ENCODE measurements around the gene GLIS1. TPM values are rescaled to one million over a fixed set of nuclear protein-coding genes. Genes with fewer than 3 reads are reported as not detected.

Gene GLIS1
- total and polyA plus RNA-seq, 2 experiments from 2014 or later = 0.26 to 0.31 TPM

- no peak for TF ChIP-seq REST (IDR thresholded peaks at IDR 0.05; ENCODE audit: unreplicated experiment)
Measured at GRCh38 chr1:53584777-53585107, 154.2 kb downstream of the GLIS1 start (continued).

- no peak overlapping the region for H3K27ac Mint-ChIP-seq
- H3K4me1 Mint-ChIP-seq = peaks cover 14% of the 10 kb centered on the region
- peaks cover 3% of the 10 kb centered on the region for H3K27me3 Mint-ChIP-seq (ENCODE audit: insufficient read depth, low read depth, poor library complexity)
- TF ChIP-seq CTCF (conservative IDR thresholded peaks at IDR 0.05; ENCODE audit: low read depth in 2 of 2) (no peak), ZNF331 (CRISPR knock-in tag; IDR thresholded peaks at IDR 0.05; ENCODE audit: low read depth) (no peak), ETS1 (IDR thresholded peaks at IDR 0.05) (no peak), ZNF114 (CRISPR knock-in tag; IDR thresholded peaks at IDR 0.05) (no peak), STAT1 (IDR thresholded peaks at IDR 0.05; ENCODE audit: unreplicated experiment) (no peak), CREB1 (CRISPR knock-in tag; IDR thresholded peaks at IDR 0.05; ENCODE audit: low read depth) (no peak), REST (IDR thresholded peaks at IDR 0.05; ENCODE audit: unreplicated experiment) (no peak), POLR2AphosphoS5 (IDR thresholded peaks at IDR 0.05; ENCODE audit: low read depth) (no peak), EZH2phosphoT487 (IDR thresholded peaks at IDR 0.05; ENCODE audit: unreplicated experiment) (no peak), JUNB (IDR thresholded peaks at IDR 0.05; ENCODE audit: unreplicated experiment) (no peak)
Measured at GRCh38 chr1:53583868-53584776, 154.8 kb downstream of the GLIS1 start.

More at GRCh38 chr1:53583868-53584776, 154.8 kb downstream of the GLIS1 start:
- Histone ChIP-seq H2AFZ (no peak overlapping the region), H3K4me2 (no peak overlapping the region), H4K20me1 (replicated peaks; ENCODE audit: insufficient read depth) (no peaks in the 10 kb centered on the region), H3K9me2 (ENCODE audit: insufficient read depth) (no peaks in the 10 kb centered on the region), H3K79me2 (replicated peaks; ENCODE audit: insufficient read depth) (no peaks in the 10 kb centered on the region), H3K4me3 (no peak overlapping the region), H3F3A (replicated peaks; ENCODE audit: low read depth) (no peaks in the 10 kb centered on the region), H3K36me3 (ENCODE audit: insufficient read depth) (no peaks in the 10 kb centered on the region), H3K27ac (ENCODE audit: low read depth) (no peak overlapping the region), H3K4me1 (ENCODE audit: insufficient read depth) (no peaks in the 10 kb centered on the region), H3K27me3 (ENCODE audit: insufficient read depth) (no peaks in the 10 kb centered on the region)
- Mint-ChIP-seq H3K36me3 (ENCODE audit: low read depth) (no peaks in the 10 kb centered on the region), H3K4me3 (no peak overlapping the region), H3K9me3 (no peaks in the 10 kb centered on the region)
- no peak for DNase-seq (ENCODE audit: low spot score)
- ATAC-seq = no peak

Data from GM23338 (cell line).